ENCODE results near the gene DIPK1B. TPM values are rescaled to one million over a fixed set of nuclear protein-coding genes. Genes with fewer than 3 reads are reported as not detected.

Gene DIPK1B
- total RNA-seq, 2 experiments from 2014 or later, result not detected

- H3K4me3 Mint-ChIP-seq, result peak overlapping the region; percentile 75
- H3K9me3 Mint-ChIP-seq, result no peaks in the 10 kb centered on the region
- DNase-seq, result no peak
- ChIA-PET CTCF (interaction anchor here (1.0 to 1.1 kb wide), 3 partner anchors 13 to 19 kb away, joined by 3 read pairs; no protein-coding TSS in a partner anchor), POLR2A (no interaction called here)
- H3K36me3 Mint-ChIP-seq (ENCODE audit: low read depth), result no peaks in the 10 kb centered on the region
- H3K27me3 Mint-ChIP-seq, result peaks cover 4% of the 10 kb centered on the region
- peaks cover 5% of the 10 kb centered on the region for H3K4me1 Mint-ChIP-seq
- peak overlapping the region; percentile 64 for H3K27ac Mint-ChIP-seq
Observed at GRCh38 chr9:136685790-136686533, 26.4 kb upstream of the DIPK1B start.

DNA sequence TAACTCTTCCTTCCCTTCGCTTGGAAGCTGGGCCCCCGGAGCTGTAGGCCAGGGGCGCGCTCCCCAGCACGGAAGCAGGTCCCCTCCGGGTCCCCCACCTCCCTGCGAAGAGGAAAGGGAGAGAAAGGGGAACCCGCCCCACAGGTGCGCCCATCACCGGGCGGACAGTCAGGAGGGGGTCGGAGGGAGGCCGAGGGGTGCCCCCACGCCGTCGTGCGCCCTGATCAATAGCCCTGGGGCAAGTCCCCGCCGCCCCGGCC lies 25.9 kb upstream of the DIPK1B start:
- Mint-ChIP-seq H3K9me3 (no peaks in the 10 kb centered on the region), H3K36me3 (ENCODE audit: low read depth) (no peaks in the 10 kb centered on the region)

GRCh38 chr9:136686794-136687711 lies 25.3 kb upstream of the DIPK1B start, which contains the start of gene AGPAT2:
TSS of gene AGPAT2 (minus strand) at chr9:136687457. CDS start at chr9:136687357, 100 bp downstream.
- peaks cover 4% of the 10 kb centered on the region for H3K27me3 Mint-ChIP-seq
- peaks cover 5% of the 10 kb centered on the region for H3K4me1 Mint-ChIP-seq
- ChIA-PET POLR2A (no interaction called here), CTCF (interaction anchor here (1.0 to 2.1 kb wide), 3 partner anchors 15 to 41 kb away, joined by 3 to 6 read pairs (median 3); no protein-coding TSS in a partner anchor)
- DNase-seq, result peak; percentile 62
- peak within 1 kb of the TSS; percentile 75 for H3K4me3 Mint-ChIP-seq
- H3K9me3 Mint-ChIP-seq, result no peaks in the 10 kb centered on the region
- H3K36me3 Mint-ChIP-seq (ENCODE audit: low read depth), result no peaks in the 10 kb centered on the region
- peak within 1 kb of the TSS; percentile 68 for H3K27ac Mint-ChIP-seq

More for the DNA sequence above, 25.9 kb upstream of the DIPK1B start:
- H3K4me3 Mint-ChIP-seq, result peak overlapping the region; percentile 75
- POLR2A ChIA-PET, result no interaction called here
- no peak for DNase-seq
- H3K27me3 Mint-ChIP-seq, result peaks cover 4% of the 10 kb centered on the region
- peak overlapping the region; percentile 64 for H3K27ac Mint-ChIP-seq
- peaks cover 5% of the 10 kb centered on the region for H3K4me1 Mint-ChIP-seq
- CTCF ChIA-PET, result interaction anchor here (1.0 to 1.1 kb wide), 2 partner anchors 14 to 20 kb away, joined by 3 read pairs; no protein-coding TSS in a partner anchor

GRCh38 chr9:136687721-136688223 lies 24.6 kb upstream of the DIPK1B start:
- peaks cover 4% of the 10 kb centered on the region for H3K27me3 Mint-ChIP-seq
- peaks cover 5% of the 10 kb centered on the region for H3K4me1 Mint-ChIP-seq
- CTCF ChIA-PET, result interaction anchor here (2.1 kb wide), 1 partner anchor 41 kb away, joined by 6 read pairs; no protein-coding TSS in a partner anchor
- no peaks in the 10 kb centered on the region for H3K9me3 Mint-ChIP-seq
- no peak overlapping the region for H3K27ac Mint-ChIP-seq
- H3K36me3 Mint-ChIP-seq (ENCODE audit: low read depth), result no peaks in the 10 kb centered on the region
- POLR2A ChIA-PET, result no interaction called here
- peak overlapping the region; percentile 44 for H3K4me3 Mint-ChIP-seq
- DNase-seq, result no peak

DNA sequence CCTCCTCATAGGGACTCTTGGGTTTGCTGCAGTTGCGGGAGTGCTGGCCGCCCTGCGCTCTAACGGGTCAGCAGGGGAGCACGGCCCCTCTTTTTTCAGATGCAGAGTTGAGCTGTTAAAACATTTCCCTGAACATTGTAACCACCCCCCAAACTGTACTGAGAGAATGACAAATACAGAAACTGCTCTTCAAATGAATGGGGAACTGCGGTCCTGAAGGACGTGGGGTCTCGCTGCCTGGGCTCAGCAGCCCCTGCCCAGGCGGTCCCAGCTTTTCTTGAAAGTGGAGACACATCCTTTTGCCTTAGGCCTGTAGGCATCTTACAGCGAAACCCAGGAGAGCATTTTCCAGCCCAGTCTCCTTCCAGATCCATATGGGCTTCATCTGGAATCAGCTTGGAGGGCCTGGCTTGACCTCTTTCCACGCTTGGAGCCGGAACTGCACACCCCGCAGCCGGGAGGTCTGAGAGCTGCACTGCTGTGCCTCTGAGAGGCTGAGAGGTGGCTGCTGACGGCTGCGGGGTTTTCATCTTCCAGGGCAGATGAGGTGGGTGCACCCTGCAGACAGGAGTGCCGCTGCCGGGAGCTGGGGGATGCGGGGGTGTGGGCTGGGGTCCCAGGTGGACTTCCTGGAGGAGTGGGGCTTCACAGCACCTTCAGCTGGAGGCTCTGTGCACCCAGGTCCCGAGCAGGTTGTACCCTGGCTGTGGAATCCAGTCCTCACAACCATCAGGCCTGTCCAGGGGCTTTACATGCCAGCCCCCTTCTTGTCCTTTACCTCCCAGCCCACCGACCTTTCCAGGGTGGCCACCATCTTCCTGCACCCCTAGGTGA lies 23.9 kb upstream of the DIPK1B start:
- H3K27me3 Mint-ChIP-seq, result peaks cover 4% of the 10 kb centered on the region
- POLR2A ChIA-PET, result no interaction called here
- peak overlapping the region; percentile 44 for H3K4me3 Mint-ChIP-seq
- H3K27ac Mint-ChIP-seq, result no peak overlapping the region
- no peaks in the 10 kb centered on the region for H3K9me3 Mint-ChIP-seq
- H3K36me3 Mint-ChIP-seq (ENCODE audit: low read depth), result no peaks in the 10 kb centered on the region
- no peak for DNase-seq
- CTCF ChIA-PET, result interaction anchor here (0.6 to 2.1 kb wide), 2 partner anchors 40 to 263 kb away, joined by 3 to 6 read pairs; no protein-coding TSS in a partner anchor
- peaks cover 5% of the 10 kb centered on the region for H3K4me1 Mint-ChIP-seq

DNA sequence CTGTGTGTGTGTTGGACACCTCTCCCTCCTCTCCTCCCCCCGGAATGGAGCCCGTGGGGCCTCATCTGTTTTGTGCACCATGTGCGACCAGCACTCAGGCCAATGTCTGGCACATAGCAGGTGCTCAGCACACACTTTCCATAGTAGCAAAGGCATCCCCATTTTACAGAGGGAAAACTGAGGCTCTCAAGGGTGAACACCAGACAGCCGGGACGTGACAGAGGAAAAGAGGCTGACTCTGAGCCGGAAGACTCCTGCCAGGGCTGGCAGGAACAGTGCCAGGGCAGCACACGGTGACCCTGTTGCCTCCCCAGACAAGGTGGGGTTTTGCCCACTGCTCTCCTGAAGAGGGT lies 23.3 kb upstream of the DIPK1B start:
- ChIA-PET CTCF (interaction anchor here (0.7 to 2.1 kb wide), 2 partner anchors 12 to 39 kb away, joined by 4 to 6 read pairs; no protein-coding TSS in a partner anchor), POLR2A (no interaction called here)
- Mint-ChIP-seq H3K36me3 (ENCODE audit: low read depth) (no peaks in the 10 kb centered on the region), H3K4me1 (peaks cover 5% of the 10 kb centered on the region), H3K4me3 (no peak overlapping the region), H3K27ac (no peak overlapping the region), H3K27me3 (peaks cover 4% of the 10 kb centered on the region), H3K9me3 (no peaks in the 10 kb centered on the region)
- DNase-seq, result no peak

DNA sequence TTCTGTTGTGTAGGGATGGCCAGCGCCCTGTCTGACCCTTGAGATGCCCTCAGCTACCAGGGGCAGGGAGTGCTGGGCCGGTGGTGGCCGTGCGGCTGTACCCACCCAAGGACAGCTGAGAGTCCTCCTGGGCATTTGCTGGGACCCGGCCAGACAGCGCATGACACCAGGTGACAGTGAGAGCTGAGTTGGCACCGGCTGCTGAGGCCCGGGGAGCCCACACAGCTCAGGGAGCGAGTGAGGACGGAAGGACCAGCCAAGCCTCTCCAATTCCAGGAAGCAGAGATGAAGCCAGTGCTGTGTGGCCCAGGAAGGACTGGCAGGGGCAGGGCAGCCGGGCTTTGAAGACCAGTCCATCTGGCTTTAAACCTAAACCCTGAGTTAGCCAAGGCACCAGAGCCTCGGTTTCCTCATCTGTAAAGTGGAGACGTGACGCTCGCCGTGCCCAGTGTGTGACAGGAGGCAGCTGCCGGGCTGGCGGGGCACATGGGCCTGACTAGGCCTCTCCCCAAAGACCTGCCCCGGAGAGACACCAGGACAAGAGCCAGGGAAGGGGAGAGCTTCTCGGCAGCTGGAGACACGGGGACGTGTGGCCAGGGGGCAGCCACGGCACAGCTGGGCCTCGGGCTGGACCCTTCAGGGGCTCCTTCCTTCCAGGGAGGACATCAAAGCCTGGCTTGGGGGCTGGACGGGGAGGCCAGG lies 22.1 kb upstream of the DIPK1B start:
- Mint-ChIP-seq H3K9me3 (no peaks in the 10 kb centered on the region), H3K27ac (no peak overlapping the region), H3K4me3 (no peak overlapping the region), H3K36me3 (ENCODE audit: low read depth) (no peaks in the 10 kb centered on the region), H3K27me3 (peaks cover 4% of the 10 kb centered on the region), H3K4me1 (peaks cover 5% of the 10 kb centered on the region)
- DNase-seq, result no peak
- CTCF ChIA-PET, result no interaction called here
- POLR2A ChIA-PET, result no interaction called here

DNA sequence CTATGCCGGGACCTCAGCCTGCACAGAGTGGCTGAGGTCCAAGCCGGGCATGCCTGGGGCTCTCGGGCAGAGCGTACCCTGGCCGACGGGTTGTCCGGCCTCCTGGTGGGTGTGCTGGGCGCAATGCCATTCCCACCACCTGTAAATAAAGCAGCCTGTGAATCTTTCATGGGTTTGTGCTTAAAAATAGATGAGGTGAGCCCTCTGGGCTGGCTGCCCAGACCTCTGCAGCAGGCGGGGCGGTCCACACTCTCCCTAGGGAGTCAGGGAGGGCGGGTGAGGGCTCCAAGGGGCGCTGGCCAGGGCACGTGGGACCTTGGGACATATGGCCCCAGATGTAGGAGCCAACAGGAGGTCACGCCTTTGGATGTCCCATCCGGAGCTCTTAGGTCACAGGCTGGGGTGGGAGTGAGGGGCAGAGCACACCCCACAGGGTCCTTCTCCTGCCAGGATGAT lies 21.5 kb upstream of the DIPK1B start:
- Mint-ChIP-seq H3K9me3 (no peaks in the 10 kb centered on the region), H3K36me3 (ENCODE audit: low read depth) (no peaks in the 10 kb centered on the region), H3K4me3 (no peak overlapping the region), H3K27ac (no peak overlapping the region), H3K27me3 (peaks cover 4% of the 10 kb centered on the region), H3K4me1 (peaks cover 5% of the 10 kb centered on the region)
- CTCF ChIA-PET, result no interaction called here
- no peak for DNase-seq
- POLR2A ChIA-PET, result no interaction called here

- Mint-ChIP-seq H3K4me3 (no peak overlapping the region), H3K36me3 (ENCODE audit: low read depth) (no peaks in the 10 kb centered on the region), H3K9me3 (no peaks in the 10 kb centered on the region), H3K27ac (no peak overlapping the region), H3K27me3 (peaks cover 4% of the 10 kb centered on the region), H3K4me1 (no peaks in the 10 kb centered on the region)
- ChIA-PET CTCF (no interaction called here), POLR2A (no interaction called here)
- no peak for DNase-seq
Observed at GRCh38 chr9:136691316-136692184, 20.8 kb upstream of the DIPK1B start.

DNA sequence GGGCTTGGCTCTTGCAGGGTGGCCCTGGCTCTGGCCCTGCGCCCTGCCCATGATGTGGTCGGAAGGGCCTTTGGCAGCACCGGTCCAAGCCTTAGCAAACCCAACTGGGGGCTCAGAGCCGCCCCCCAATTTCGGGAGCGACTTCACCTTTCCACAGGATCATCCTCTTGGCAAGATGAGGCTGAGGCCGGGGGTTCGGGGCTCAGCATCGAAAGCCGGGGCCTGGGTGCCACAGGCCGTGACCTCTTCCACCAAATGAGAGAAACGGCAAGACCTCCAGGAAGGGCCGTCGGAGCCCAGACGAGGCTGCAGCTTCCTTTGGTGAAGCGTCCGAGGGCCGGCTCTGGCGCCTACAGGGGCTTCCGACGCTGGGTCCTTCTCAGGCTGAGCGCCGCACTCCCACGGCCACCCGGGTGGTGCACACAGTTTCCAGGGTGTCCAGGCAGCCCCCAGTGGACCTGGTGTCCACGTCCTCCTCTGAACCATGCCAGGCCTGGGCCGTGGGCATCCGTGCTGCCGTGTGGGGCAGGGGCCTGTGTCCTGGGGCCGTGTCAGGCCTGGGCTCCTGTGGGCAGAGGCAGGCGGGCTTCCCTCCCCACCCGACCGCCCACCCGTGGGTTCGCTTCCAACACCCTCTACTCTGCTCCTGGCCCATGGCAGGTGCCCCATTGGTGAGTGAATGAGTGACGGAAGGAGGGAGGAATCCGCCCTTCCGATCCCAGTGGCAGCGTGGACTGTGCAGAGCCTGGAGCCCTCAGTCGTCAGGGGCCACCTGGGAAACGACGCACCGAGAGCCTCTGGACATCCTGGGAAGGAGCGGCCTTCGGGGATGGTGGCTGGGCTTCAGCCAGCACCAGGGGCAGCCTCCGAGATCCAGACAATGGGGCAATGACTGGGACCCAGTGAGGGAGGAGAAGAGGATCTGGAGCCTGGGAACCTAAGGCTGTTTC lies 19.9 kb upstream of the DIPK1B start:
- POLR2A ChIA-PET, result no interaction called here
- Mint-ChIP-seq H3K27ac (no peak overlapping the region), H3K4me1 (peaks cover 2% of the 10 kb centered on the region), H3K36me3 (ENCODE audit: low read depth) (no peaks in the 10 kb centered on the region), H3K27me3 (peaks cover 6% of the 10 kb centered on the region), H3K9me3 (no peaks in the 10 kb centered on the region), H3K4me3 (no peak overlapping the region)
- DNase-seq, result no peak
- CTCF ChIA-PET, result no interaction called here

DNA sequence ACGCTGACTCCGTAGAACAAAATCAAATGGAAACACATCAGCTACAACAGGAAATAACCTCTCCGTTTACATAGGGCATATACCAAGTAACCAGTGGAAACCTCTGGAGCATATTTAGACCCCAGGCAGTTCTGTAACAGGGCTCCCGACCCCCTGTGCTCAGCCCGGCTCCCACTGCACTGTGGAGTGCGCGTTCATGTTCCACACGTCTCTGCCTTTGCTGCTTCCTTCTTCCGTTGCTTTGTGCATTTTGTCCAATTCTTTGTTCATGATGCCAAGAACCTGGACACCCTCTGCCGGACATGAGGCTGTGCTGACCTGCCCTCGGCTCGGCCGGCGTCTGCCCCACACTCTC lies 19.3 kb upstream of the DIPK1B start:
- no peak overlapping the region for H3K4me3 Mint-ChIP-seq
- H3K4me1 Mint-ChIP-seq, result peaks cover 3% of the 10 kb centered on the region
- POLR2A ChIA-PET, result no interaction called here
- CTCF ChIA-PET, result no interaction called here
- no peaks in the 10 kb centered on the region for H3K36me3 Mint-ChIP-seq (ENCODE audit: low read depth)
- DNase-seq, result no peak
- H3K27ac Mint-ChIP-seq, result no peak overlapping the region
- H3K9me3 Mint-ChIP-seq, result no peaks in the 10 kb centered on the region
- H3K27me3 Mint-ChIP-seq, result peaks cover 6% of the 10 kb centered on the region

Measured in activated CD4-positive, alpha-beta T cell treated with anti-CD3 and anti-CD28 coated beads, Interleukin-2, amount 10 ng/mL, durations not matched to agents 7 days and 5 days (primary cell).